ENCODE data around the gene TNS3. TPM values are rescaled to one million over a fixed set of nuclear protein-coding genes. Genes with fewer than 3 reads are reported as not detected.

TNS3 gene
- total RNA-seq, 1 experiment from 2014 or later: 143 TPM

GRCh38 chr7:47511699-47512370 is 70.1 kb downstream of the TNS3 start:
- intact Hi-C loops (cut with micrococcal nuclease; ENCODE audit: unreplicated experiment): loop anchor here (1.0 kb wide), 2 partner anchors 30 to 64 kb away; no protein-coding TSS in a partner anchor
- Histone ChIP-seq H4K20me1 (ENCODE audit: insufficient read depth) (peaks cover 93% of the 10 kb centered on the region), H3K4me2 (peak overlapping the region; percentile 53), H3K9me2 (ENCODE audit: insufficient read depth) (no peaks in the 10 kb centered on the region), H3K79me2 (ENCODE audit: low read depth) (peaks cover 99% of the 10 kb centered on the region), H3K36me3 (ENCODE audit: low read depth) (peaks cover 56% of the 10 kb centered on the region), H3F3A (ENCODE audit: insufficient read depth, low read depth) (peaks cover 69% of the 10 kb centered on the region), H3K27ac (no peak overlapping the region), H3K27me3 (ENCODE audit: insufficient read depth, low read depth) (no peaks in the 10 kb centered on the region), H3K4me1 (replicated peaks; ENCODE audit: insufficient read depth) (peaks cover 44% of the 10 kb centered on the region), H3K4me3 (no peak overlapping the region), H2AFZ (no peak overlapping the region), H3K9me3 (ENCODE audit: insufficient read depth, low read depth) (no peaks in the 10 kb centered on the region)
- CTCF ChIA-PET: interaction anchor here (0.5 to 0.6 kb wide), 3 partner anchors 13 to 65 kb away, joined by 4 to 15 read pairs (median 5); no protein-coding TSS in a partner anchor
- POLR2A ChIA-PET (ENCODE audit: unreplicated experiment): no interaction called here
- BruUV-seq (replicated peaks): no TSS peak
- DNase-seq: no peak
- TF ChIP-seq, protein P1, sequence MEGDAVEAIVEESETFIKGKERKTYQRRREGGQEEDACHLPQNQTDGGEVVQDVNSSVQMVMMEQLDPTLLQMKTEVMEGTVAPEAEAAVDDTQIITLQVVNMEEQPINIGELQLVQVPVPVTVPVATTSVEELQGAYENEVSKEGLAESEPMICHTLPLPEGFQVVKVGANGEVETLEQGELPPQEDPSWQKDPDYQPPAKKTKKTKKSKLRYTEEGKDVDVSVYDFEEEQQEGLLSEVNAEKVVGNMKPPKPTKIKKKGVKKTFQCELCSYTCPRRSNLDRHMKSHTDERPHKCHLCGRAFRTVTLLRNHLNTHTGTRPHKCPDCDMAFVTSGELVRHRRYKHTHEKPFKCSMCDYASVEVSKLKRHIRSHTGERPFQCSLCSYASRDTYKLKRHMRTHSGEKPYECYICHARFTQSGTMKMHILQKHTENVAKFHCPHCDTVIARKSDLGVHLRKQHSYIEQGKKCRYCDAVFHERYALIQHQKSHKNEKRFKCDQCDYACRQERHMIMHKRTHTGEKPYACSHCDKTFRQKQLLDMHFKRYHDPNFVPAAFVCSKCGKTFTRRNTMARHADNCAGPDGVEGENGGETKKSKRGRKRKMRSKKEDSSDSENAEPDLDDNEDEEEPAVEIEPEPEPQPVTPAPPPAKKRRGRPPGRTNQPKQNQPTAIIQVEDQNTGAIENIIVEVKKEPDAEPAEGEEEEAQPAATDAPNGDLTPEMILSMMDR (conservative IDR thresholded peaks at IDR 0.05): no peak
- TF ChIP-seq EZH2 (IDR thresholded peaks at IDR 0.05; ENCODE audit: low read depth): no peak

- Histone ChIP-seq H3K27ac (no peak overlapping the region), H3K4me1 (replicated peaks; ENCODE audit: insufficient read depth) (peaks cover 44% of the 10 kb centered on the region), H3F3A (ENCODE audit: insufficient read depth, low read depth) (peaks cover 64% of the 10 kb centered on the region), H3K4me2 (no peak overlapping the region), H3K4me3 (no peak overlapping the region), H3K9me2 (ENCODE audit: insufficient read depth) (no peaks in the 10 kb centered on the region), H3K36me3 (ENCODE audit: low read depth) (peaks cover 61% of the 10 kb centered on the region), H2AFZ (no peak overlapping the region), H3K9me3 (ENCODE audit: insufficient read depth, low read depth) (no peaks in the 10 kb centered on the region), H3K79me2 (ENCODE audit: low read depth) (peaks cover 99% of the 10 kb centered on the region), H3K27me3 (ENCODE audit: insufficient read depth, low read depth) (no peaks in the 10 kb centered on the region), H4K20me1 (ENCODE audit: insufficient read depth) (peaks cover 92% of the 10 kb centered on the region)
- CTCF ChIA-PET: no interaction called here
- POLR2A ChIA-PET (ENCODE audit: unreplicated experiment): no interaction called here
- TF ChIP-seq, protein P1 (conservative IDR thresholded peaks at IDR 0.05): no peak
- TF ChIP-seq EZH2 (IDR thresholded peaks at IDR 0.05; ENCODE audit: low read depth): no peak
- intact Hi-C loops (cut with micrococcal nuclease; ENCODE audit: unreplicated experiment): no loop called here
- no TSS peak for BruUV-seq (replicated peaks)
- no peak for DNase-seq
Observed at GRCh38 chr7:47510786-47511185, 71.1 kb downstream of the TNS3 start.

GRCh38 chr7:47510192-47510591 is 71.7 kb downstream of the TNS3 start:
- Histone ChIP-seq H3K4me2 (no peak overlapping the region), H3K27ac (no peak overlapping the region), H3F3A (ENCODE audit: insufficient read depth, low read depth) (peaks cover 58% of the 10 kb centered on the region), H4K20me1 (ENCODE audit: insufficient read depth) (peaks cover 91% of the 10 kb centered on the region), H3K9me3 (ENCODE audit: insufficient read depth, low read depth) (no peaks in the 10 kb centered on the region), H3K27me3 (ENCODE audit: insufficient read depth, low read depth) (no peaks in the 10 kb centered on the region), H3K4me1 (replicated peaks; ENCODE audit: insufficient read depth) (peaks cover 42% of the 10 kb centered on the region), H3K4me3 (no peak overlapping the region), H3K9me2 (ENCODE audit: insufficient read depth) (no peaks in the 10 kb centered on the region), H2AFZ (no peak overlapping the region), H3K79me2 (ENCODE audit: low read depth) (peaks cover 99% of the 10 kb centered on the region), H3K36me3 (ENCODE audit: low read depth) (peaks cover 62% of the 10 kb centered on the region)
- CTCF ChIA-PET: no interaction called here
- no TSS peak for BruUV-seq (replicated peaks)
- no peak for DNase-seq
- POLR2A ChIA-PET (ENCODE audit: unreplicated experiment): no interaction called here
- TF ChIP-seq EZH2 (IDR thresholded peaks at IDR 0.05; ENCODE audit: low read depth): no peak
- TF ChIP-seq, protein P1 (conservative IDR thresholded peaks at IDR 0.05): no peak
- intact Hi-C loops (cut with micrococcal nuclease; ENCODE audit: unreplicated experiment): no loop called here
